Activated naive CD4-positive, alpha-beta T cell treated with anti-CD3 and anti-CD28 coated beads, Interleukin-2, amount 50 U/mL, for 24 hours (primary cell): ENCODE data around the gene MCC.

Experiments used
- H3K27ac Mint-ChIP-seq: one replicate; pipeline ENCODE4 v1.8.0; 2021; ENCODE audit warnings: mild to moderate bottlenecking, mixed read lengths
- H3K27me3 Mint-ChIP-seq: one replicate; pipeline ENCODE4 v1.8.0; 2021; ENCODE audit warnings: mixed read lengths
- H3K36me3 Mint-ChIP-seq: one replicate; pipeline ENCODE4 v1.8.0; 2021; ENCODE audit warnings: mixed read lengths
- H3K4me1 Mint-ChIP-seq: one replicate; pipeline ENCODE4 v1.8.0; 2021; ENCODE audit warnings: mixed read lengths
- H3K4me3 Mint-ChIP-seq: one replicate; pipeline ENCODE4 v1.8.0; 2021; ENCODE audit warnings: mild to moderate bottlenecking, mixed read lengths
- H3K9me3 Mint-ChIP-seq: one replicate; pipeline ENCODE4 v1.8.0; 2021; ENCODE audit warnings: mixed read lengths

MCC gene

GRCh38 chr5:113182658-113183344 lies 305.5 kb downstream of the MCC start:
- no peak overlapping the region for H3K4me3 Mint-ChIP-seq
- H3K4me1 Mint-ChIP-seq = no peaks in the 10 kb centered on the region
- no peaks in the 10 kb centered on the region for H3K9me3 Mint-ChIP-seq
- no peaks in the 10 kb centered on the region for H3K36me3 Mint-ChIP-seq
- H3K27ac Mint-ChIP-seq = no peak overlapping the region
- no peaks in the 10 kb centered on the region for H3K27me3 Mint-ChIP-seq

- no peaks in the 10 kb centered on the region for H3K9me3 Mint-ChIP-seq
- no peaks in the 10 kb centered on the region for H3K36me3 Mint-ChIP-seq
- H3K27me3 Mint-ChIP-seq = no peaks in the 10 kb centered on the region
- H3K27ac Mint-ChIP-seq = no peak overlapping the region
- H3K4me1 Mint-ChIP-seq = no peaks in the 10 kb centered on the region
- no peak overlapping the region for H3K4me3 Mint-ChIP-seq
Measured at GRCh38 chr5:113181853-113182490, 306.3 kb downstream of the MCC start.

DNA sequence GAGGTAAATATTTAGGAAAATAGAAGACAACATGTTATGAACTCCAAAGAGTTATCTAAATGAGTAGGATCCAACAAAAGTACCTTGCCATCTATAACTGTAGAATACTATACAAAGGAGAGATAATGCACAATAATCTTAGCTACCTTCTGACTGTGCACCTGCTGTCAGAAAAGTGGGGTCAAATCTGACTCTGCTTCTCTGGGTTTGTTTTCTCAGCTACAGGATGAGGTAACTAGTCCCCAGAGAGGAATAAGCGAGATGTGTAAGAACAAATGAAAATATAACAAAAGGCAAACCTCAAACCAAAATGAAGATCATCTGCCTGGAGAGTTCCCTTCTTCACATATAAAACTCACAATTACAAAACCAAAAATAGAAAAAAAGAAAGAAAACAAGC lies 306.8 kb downstream of the MCC start:
- no peaks in the 10 kb centered on the region for H3K4me1 Mint-ChIP-seq
- no peaks in the 10 kb centered on the region for H3K9me3 Mint-ChIP-seq
- H3K4me3 Mint-ChIP-seq = no peak overlapping the region
- no peaks in the 10 kb centered on the region for H3K27me3 Mint-ChIP-seq
- H3K27ac Mint-ChIP-seq = no peak overlapping the region
- H3K36me3 Mint-ChIP-seq = no peaks in the 10 kb centered on the region

GRCh38 chr5:113179156-113179555 lies 309.1 kb downstream of the MCC start:
- Mint-ChIP-seq H3K27me3 (no peaks in the 10 kb centered on the region), H3K4me3 (no peak overlapping the region), H3K9me3 (no peaks in the 10 kb centered on the region), H3K36me3 (no peaks in the 10 kb centered on the region), H3K4me1 (no peaks in the 10 kb centered on the region), H3K27ac (no peak overlapping the region)

DNA sequence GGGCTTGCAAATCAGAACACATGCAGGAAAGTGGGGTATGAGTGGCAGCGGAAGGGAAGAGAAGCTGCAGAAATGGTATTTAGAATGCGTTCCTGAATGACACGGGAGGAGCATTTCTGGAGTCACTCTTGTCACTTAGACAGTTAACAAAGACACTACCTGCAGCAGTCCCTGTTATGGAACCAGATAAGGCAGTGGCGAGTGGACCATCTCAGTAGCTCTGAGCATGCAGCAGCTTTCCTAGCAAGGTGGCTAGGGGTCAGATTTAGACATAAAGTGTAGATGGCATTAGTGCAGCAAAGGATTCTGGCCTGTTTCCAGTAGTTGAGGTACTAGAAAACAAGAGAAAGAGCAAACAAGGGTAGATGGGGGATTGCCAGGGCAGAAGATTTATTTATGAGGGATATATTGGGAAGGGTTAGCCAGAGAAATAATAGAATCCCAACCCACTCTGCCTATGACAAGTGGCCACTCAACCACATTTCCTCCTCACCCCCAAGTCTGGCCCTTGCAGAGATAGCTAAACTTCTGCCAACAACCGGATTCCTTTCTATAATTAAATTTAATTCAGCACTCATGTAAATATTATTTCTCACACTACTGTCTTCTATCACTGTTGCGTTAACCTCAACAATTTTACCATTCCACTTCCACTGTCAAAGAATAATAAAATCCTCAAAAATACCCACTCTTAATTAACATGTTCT lies 310.0 kb downstream of the MCC start:
- Mint-ChIP-seq H3K4me3 (no peak overlapping the region), H3K9me3 (no peaks in the 10 kb centered on the region), H3K27ac (no peak overlapping the region), H3K4me1 (no peaks in the 10 kb centered on the region), H3K36me3 (no peaks in the 10 kb centered on the region), H3K27me3 (no peaks in the 10 kb centered on the region)

DNA sequence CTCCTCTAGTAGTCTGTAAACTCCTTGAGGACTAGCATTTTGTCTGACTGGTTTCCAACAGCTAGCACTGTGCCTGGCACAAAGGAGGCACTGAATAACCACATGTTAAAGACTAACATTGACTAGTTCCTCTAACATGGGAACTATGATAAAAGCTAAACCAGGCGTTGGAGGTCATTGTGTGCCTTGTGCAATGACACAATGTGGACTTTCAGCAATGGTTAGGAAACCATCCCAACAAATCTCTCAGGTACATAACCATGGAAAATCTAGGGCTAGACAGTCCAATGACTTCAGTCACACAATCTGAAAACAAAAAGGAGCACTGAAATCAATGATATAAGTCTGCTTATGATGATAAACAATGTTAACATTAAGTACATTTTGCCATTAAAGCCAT lies 311.0 kb downstream of the MCC start:
- H3K4me1 Mint-ChIP-seq = no peaks in the 10 kb centered on the region
- no peaks in the 10 kb centered on the region for H3K9me3 Mint-ChIP-seq
- H3K36me3 Mint-ChIP-seq = no peaks in the 10 kb centered on the region
- H3K27me3 Mint-ChIP-seq = peaks cover 1% of the 10 kb centered on the region
- H3K27ac Mint-ChIP-seq = no peak overlapping the region
- no peak overlapping the region for H3K4me3 Mint-ChIP-seq

- H3K27me3 Mint-ChIP-seq = peaks cover 1% of the 10 kb centered on the region
- H3K4me1 Mint-ChIP-seq = no peaks in the 10 kb centered on the region
- no peak overlapping the region for H3K4me3 Mint-ChIP-seq
- H3K9me3 Mint-ChIP-seq = no peaks in the 10 kb centered on the region
- no peaks in the 10 kb centered on the region for H3K36me3 Mint-ChIP-seq
- no peak overlapping the region for H3K27ac Mint-ChIP-seq
Measured at GRCh38 chr5:113176734-113177133, 311.5 kb downstream of the MCC start.

DNA sequence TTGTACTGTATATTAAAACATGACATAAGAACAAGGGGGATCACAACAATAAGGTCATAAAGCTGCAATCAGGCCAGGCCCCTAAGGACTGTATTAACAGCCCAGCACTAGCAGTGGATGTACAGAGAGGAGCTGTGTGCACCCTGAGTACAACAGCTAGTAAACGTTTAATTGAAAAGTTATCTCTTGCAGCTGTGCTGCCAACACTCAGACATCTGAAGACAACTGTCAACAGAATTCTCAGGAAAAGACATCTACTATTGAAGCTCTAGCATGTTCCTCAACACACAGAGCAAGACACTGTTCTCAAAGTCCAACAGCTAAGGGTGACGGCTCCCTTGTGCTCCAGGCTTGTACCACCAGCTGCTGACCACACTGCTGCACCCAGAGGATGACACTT lies 312.1 kb downstream of the MCC start:
- Mint-ChIP-seq H3K36me3 (no peaks in the 10 kb centered on the region), H3K4me1 (no peaks in the 10 kb centered on the region), H3K4me3 (no peak overlapping the region), H3K27me3 (peaks cover 1% of the 10 kb centered on the region), H3K9me3 (no peaks in the 10 kb centered on the region), H3K27ac (no peak overlapping the region)

DNA sequence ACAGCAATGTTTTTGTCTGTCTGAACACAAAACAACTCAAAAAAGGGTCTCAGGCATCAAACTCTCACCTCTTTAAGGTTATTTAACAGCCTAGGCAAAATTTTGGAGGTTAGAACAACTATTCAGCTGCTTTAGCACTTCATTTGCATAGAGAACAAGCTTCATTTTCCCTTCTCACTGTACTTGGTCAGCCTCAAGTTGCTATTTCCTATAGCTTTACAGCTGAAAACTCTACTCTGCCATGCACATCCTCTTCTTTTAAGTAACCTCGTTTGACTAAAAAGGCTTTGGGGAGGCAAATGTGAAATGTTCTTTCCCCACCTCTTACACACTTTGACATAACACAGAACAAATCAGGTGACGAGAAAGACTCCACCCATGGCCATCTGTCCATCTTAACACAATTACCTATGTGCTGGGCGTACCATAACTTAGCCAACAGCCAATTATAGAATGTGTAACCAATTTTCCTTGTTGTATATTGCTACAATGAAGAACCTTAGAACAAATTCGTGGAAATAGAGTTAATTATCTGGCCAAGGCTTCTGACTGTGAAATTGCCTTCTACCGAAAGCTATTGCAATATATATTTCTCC lies 315.9 kb downstream of the MCC start:
- Mint-ChIP-seq H3K27me3 (peaks cover 3% of the 10 kb centered on the region), H3K36me3 (no peaks in the 10 kb centered on the region), H3K4me3 (no peak overlapping the region), H3K9me3 (no peaks in the 10 kb centered on the region), H3K27ac (no peak overlapping the region), H3K4me1 (no peaks in the 10 kb centered on the region)

DNA sequence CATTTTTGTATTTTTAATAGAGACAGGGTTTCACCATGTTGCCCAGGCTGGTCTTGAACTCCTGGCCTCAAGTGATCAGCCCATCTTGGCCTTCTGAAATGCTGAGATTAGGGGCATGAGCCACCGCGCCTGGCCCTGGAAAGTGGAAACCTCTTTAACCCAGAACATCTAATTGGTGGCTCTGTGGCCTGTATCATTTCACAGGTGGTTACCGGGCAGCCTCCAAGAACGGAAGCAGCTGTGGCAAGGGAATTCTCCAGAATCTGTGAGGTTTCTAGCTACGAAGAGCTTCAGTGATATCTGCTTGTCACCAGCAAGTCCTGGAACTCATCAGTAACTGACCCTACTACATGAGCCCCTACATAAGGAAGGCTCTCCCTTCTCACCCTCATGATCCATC lies 316.7 kb downstream of the MCC start:
- Mint-ChIP-seq H3K4me1 (no peaks in the 10 kb centered on the region), H3K4me3 (no peak overlapping the region), H3K27ac (no peak overlapping the region), H3K27me3 (peaks cover 5% of the 10 kb centered on the region), H3K36me3 (no peaks in the 10 kb centered on the region), H3K9me3 (no peaks in the 10 kb centered on the region)

GRCh38 chr5:113170707-113171106 lies 317.5 kb downstream of the MCC start:
- Mint-ChIP-seq H3K27ac (no peak overlapping the region), H3K9me3 (no peaks in the 10 kb centered on the region), H3K4me1 (no peaks in the 10 kb centered on the region), H3K4me3 (no peak overlapping the region), H3K27me3 (peaks cover 5% of the 10 kb centered on the region), H3K36me3 (no peaks in the 10 kb centered on the region)

- Mint-ChIP-seq H3K4me3 (no peak overlapping the region), H3K27ac (no peak overlapping the region), H3K27me3 (peaks cover 5% of the 10 kb centered on the region), H3K9me3 (no peaks in the 10 kb centered on the region), H3K36me3 (no peaks in the 10 kb centered on the region), H3K4me1 (no peaks in the 10 kb centered on the region)
Measured at GRCh38 chr5:113169720-113170119, 318.5 kb downstream of the MCC start.

DNA sequence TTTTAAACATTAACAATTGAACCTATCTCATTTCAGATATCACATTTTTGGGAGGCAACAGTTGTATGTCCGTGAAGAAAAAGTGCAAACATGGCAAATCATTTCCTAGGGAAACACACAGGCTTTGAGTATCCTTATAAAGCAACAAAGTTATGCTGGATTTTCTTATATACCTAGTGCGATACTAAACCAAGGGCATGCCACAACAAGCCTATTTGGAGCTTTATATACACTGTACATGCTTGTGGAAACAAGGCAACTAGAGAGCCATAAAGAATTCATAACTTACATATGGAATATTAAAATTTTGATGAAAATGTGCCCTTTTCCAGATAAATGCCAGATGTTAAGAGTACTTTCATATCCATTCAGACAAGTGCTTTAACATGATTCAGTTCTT lies 320.3 kb downstream of the MCC start:
- H3K4me3 Mint-ChIP-seq = no peak overlapping the region
- no peaks in the 10 kb centered on the region for H3K9me3 Mint-ChIP-seq
- peaks cover 7% of the 10 kb centered on the region for H3K27me3 Mint-ChIP-seq
- H3K27ac Mint-ChIP-seq = no peak overlapping the region
- peaks cover 1% of the 10 kb centered on the region for H3K36me3 Mint-ChIP-seq
- no peaks in the 10 kb centered on the region for H3K4me1 Mint-ChIP-seq

DNA sequence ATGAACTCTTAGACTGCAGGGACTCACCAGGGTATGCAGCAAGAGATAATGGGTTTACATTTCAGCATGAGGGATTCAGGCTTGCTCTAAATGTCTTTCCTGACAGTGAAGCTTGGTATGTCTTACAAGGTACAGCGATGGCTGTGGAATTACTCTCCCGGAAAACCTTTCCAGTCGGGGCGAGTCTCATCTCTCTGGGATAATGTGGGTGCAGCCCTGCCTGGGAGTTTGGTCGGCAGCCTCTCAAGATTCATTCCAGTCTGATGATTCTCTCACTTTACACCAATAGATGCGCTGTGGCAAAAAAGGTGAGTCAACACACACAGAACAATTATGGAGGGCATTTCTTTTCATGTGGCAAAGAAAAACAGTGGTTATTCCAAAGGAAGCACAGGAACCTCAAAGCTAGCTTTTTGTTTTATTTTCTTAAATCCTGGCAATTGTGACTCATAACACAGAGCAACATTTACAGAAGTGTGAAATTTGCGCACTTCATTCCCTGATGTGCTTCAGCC lies 321.3 kb downstream of the MCC start:
- Mint-ChIP-seq H3K27me3 (peaks cover 10% of the 10 kb centered on the region), H3K27ac (no peak overlapping the region), H3K36me3 (peaks cover 1% of the 10 kb centered on the region), H3K4me3 (no peak overlapping the region), H3K4me1 (no peaks in the 10 kb centered on the region), H3K9me3 (no peaks in the 10 kb centered on the region)

DNA sequence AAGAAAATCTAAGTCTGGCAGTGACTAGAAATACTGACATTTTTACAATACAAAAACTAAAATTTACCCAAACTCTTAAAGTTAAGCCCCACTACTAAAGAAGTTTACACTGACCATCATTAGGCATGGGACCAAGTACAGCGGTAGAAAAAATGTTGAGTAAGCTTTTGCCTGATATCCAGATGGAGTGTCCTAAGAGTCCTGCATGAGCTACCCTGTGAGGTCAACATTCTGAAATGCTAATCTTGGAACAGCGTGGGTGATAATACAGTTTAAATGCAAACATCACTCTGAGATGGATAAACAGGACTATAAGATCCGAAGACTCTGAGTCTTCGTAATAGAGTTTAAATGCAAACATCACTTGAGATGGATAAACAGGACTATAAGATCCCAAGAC lies 322.0 kb downstream of the MCC start:
- Mint-ChIP-seq H3K9me3 (no peaks in the 10 kb centered on the region), H3K36me3 (peaks cover 1% of the 10 kb centered on the region), H3K27me3 (peaks cover 10% of the 10 kb centered on the region), H3K27ac (no peak overlapping the region), H3K4me3 (no peak overlapping the region), H3K4me1 (no peaks in the 10 kb centered on the region)

DNA sequence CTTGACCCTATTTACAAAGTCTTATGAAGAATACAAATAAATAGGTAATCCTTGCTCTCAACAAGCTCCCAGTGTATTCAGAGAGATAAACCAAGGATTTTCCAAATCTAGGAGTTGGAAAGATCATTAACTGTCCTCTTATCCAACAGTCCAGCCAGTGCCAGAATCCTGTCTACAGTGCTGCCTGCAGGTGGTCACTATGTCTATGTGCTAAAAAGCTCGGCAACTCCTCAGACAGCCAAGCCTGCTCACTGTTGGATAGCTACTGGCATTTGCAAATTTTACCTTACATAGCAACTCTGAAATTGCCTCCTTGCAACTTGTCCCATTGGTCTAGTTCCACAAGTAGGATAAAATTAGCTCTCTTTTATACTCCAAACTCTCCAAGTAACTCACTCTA lies 324.2 kb downstream of the MCC start:
- no peaks in the 10 kb centered on the region for H3K4me1 Mint-ChIP-seq

More for the DNA sequence above, 324.2 kb downstream of the MCC start:
- H3K36me3 Mint-ChIP-seq = peaks cover 1% of the 10 kb centered on the region
- peaks cover 8% of the 10 kb centered on the region for H3K27me3 Mint-ChIP-seq
- H3K27ac Mint-ChIP-seq = no peak overlapping the region
- H3K4me3 Mint-ChIP-seq = no peak overlapping the region
- H3K9me3 Mint-ChIP-seq = no peaks in the 10 kb centered on the region
